Fibroblast of the aortic adventitia (primary cell): ENCODE measurements around the gene ARHGAP6. TPM values are rescaled to one million over a fixed set of nuclear protein-coding genes. Genes with fewer than 3 reads are reported as not detected.
A peak's percentile ranks its signal among the peaks of the same experiment; 100 is the strongest.

Experiments
- DNase-seq: peaks from one replicate; pipeline ENCODE4 v3.0.0-alpha.2; 2010; ENCODE audit warnings: low read depth
- H3K4me3 ChIP-seq: 2 replicates; pipeline ENCODE4 v1.5.1; 2011; ENCODE audit warnings: low read depth, mild to moderate bottlenecking, control low read depth, low read length, moderate library complexity
- CTCF ChIP-seq: IDR thresholded peaks from 2 replicates; pipeline ENCODE4 v1.5.1; 2011; ENCODE audit warnings: mild to moderate bottlenecking, low read length, control low read depth, inconsistent platforms; ENCODE audit not compliant: insufficient read depth
- total RNA-seq: library from RNA; depleted of rRNA; stranded (reverse); fragments of >200 nt; gene quantifications from 2 replicates; pipeline ENCODE4 v1.2.3, GENCODE V29; 2012; ENCODE audit warnings: low replicate concordance

Gene ARHGAP6
- total RNA-seq, 1 donor = 16.9 TPM

DNA sequence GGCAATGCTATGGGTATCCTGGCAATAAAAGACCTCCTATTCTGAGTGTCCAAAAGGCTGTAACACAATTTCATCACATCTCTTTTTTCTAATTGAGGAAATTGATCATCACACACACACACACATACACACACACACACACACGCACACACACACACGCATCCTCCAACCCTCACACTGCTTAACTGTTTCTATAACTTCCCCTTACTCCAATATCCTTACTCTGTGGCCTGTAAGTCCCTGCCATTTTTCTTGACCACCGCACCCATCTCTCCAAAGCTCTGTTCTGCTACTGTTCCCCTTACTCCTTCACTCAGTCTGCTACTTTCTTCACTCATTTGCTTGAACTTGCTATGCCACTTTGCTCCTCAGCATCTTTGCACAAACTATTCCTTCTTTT lies 256.9 kb downstream of the ARHGAP6 start:
- H3K4me3 ChIP-seq = no peak overlapping the region
- DNase-seq = no peak
- TF ChIP-seq CTCF = no peak

DNA sequence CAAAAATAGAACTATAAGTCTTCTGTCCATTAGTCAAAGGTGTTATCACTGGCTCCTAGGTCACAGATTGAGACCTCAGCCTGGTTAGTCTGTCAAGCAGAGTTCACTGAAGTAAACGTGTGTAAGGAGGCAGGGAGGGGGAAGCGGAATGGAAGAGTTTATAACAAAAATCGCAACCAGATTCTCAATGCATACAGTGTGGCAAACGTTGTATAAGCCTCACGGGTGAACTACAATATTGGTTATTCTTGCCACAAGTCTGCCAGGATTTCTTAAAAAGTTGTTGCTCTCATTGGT lies 257.7 kb downstream of the ARHGAP6 start:
- H3K4me3 ChIP-seq = no peak overlapping the region
- no peak for DNase-seq
- TF ChIP-seq CTCF = no peak

DNA sequence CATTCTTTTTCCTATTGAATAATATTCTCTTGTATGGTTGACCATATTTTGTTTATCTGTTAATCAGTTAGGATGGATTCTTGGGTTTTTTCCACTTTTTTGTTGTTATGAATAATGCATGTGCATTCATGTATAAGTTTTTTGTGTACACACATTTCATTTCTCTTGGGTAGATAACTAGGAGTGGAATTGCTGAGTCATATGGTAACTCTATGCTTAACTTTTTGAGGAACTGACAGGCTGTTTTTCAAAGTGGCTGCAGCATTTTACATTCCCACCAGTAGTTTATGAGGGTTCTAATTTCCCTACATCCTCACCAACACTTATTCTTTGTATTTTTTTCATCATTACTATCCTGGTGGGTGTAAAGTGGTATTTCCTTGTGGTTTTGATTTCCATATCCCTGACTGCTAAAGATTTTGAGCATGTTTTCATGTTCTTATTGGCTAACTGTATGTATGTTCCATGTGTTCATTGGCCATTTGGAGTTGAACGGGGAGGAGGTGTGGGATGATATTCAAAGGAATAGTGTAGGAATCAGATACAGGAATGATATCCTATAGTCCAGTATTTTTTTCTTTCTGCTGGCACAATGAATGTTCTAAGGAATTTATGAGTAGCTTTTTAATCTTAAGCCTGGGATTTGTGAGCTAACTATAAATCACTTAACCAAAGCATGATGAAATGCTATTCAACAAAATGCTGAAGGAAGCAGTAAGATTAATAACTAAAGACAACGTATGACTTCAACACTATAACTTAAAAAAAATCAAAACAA lies 258.2 kb downstream of the ARHGAP6 start:
- no peak overlapping the region for H3K4me3 ChIP-seq
- no peak for TF ChIP-seq CTCF
- peak; percentile 59 for DNase-seq

DNA sequence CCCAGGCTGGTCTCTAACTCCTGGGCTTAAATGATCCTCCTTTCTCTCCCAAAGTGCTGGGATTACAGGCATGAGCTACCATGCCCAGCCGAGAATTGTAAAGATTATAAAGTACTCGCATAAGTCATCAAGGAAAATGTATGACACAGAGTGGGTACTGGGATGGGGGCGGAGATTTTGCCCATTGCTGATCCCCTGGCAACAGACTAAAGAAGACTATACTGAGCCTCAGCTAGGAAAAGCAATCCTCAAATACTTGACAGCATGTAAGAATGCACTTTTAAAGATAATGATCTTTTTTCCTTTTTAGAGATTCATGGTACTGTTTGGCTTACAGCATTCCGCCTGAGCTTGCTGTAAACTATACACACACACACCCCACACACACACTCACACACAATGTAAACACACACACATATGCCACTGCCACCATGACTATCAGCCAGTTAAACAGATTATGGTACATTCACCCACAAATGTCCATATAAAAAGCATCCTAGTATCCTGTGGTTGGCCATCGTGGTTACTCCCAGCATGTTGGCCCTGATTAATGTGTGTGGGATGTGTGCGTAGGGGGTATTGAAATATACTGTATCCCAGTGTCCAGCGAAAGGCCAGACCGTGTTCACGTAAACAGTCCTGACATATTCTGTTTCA lies 259.5 kb downstream of the ARHGAP6 start:
- no peak for DNase-seq
- TF ChIP-seq CTCF = no peak
- no peak overlapping the region for H3K4me3 ChIP-seq

GRCh38 chrX:11403631-11404030 lies 262.1 kb downstream of the ARHGAP6 start:
- no peak for TF ChIP-seq CTCF

DNA sequence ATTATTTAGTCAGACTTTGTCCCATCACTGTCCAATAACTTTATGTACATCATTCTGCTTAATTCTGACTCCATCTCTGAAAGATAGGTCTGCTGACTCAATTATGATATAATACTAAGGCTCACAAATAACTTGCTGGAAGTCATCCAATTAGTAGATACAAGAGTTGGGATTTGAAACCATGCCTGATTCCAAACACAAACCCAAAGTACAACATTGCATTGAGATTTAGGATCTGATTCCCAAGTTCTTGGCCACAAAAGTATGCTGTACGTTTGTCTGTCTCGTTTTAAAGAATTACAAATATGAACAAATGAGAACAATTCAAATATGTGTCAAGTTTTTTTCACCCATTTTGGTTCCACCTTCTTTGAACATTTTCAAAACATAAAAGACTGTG lies 263.8 kb downstream of the ARHGAP6 start:
- peak; percentile 54 for DNase-seq
- no peak overlapping the region for H3K4me3 ChIP-seq
- no peak for TF ChIP-seq CTCF

More at GRCh38 chrX:11403631-11404030, 262.1 kb downstream of the ARHGAP6 start:
- DNase-seq = no peak
- no peak overlapping the region for H3K4me3 ChIP-seq
